Right lobe of liver (tissue), 4 donors: ENCODE data around the gene C1orf115.

Experiments used
- POLR2A ChIP-seq: fragments of 450-650 bp; IDR thresholded peaks from one replicate; pipeline ENCODE4 v1.6.1; 2017; ENCODE audit warnings: antibody characterized with exemption, mild to moderate bottlenecking
- TF ChIP-seq, protein P1 (sequence below), 4 donors: fragments of 200-600 bp in 3 of 4; fragments of 450-650 bp in 1 of 4; IDR thresholded peaks; one replicate each; pipeline versions ENCODE4 v1.5.1 to v1.8.0; 2016 to 2022; ENCODE audit warnings: antibody characterized with exemption in 4 of 4, mild to moderate bottlenecking in 2 of 4
- donor health status: DM: no; HTN: no; CAD: no.
- donor health status: DM: no; HTN: no; CAD: no.
- donor health status: DM: no; HTN: yes; CAD: no.

DNA sequence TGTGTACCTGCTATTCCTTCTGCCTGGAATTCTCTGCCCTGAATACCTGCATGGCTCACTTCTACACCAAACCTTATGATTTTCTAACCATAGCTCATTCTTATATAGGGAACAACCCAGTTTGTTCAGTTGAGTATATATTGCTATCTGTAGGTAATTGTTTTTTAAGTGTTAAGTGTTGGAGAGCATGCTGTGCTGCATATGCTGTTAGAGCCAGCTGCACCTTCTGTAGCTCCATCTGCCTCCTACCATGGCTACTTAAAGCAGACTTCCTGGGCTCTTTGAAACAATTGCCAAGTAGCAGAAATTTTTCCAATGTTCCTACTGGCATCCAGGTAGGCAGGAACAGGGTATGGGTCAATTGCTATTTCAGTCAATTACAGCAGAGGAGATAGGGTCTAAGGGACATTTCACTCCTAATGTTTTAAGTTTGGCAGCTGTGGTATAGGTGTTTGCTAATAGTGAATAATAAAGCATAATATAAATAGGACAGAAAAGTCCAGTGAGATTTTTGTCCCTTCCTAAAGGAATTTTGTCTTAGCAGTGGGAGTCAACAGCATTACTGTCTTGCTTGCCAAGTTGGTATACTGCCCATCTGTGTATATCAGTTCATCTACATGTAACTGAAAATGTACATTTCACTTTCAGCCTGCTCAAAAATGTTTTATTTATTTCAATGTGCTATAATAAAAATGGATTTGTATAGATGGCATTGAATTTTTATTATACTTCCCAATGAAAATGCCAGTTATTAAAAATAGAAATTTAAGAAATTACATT is 34.0 kb upstream of the C1orf115 start:
- TF ChIP-seq, protein P1, sequence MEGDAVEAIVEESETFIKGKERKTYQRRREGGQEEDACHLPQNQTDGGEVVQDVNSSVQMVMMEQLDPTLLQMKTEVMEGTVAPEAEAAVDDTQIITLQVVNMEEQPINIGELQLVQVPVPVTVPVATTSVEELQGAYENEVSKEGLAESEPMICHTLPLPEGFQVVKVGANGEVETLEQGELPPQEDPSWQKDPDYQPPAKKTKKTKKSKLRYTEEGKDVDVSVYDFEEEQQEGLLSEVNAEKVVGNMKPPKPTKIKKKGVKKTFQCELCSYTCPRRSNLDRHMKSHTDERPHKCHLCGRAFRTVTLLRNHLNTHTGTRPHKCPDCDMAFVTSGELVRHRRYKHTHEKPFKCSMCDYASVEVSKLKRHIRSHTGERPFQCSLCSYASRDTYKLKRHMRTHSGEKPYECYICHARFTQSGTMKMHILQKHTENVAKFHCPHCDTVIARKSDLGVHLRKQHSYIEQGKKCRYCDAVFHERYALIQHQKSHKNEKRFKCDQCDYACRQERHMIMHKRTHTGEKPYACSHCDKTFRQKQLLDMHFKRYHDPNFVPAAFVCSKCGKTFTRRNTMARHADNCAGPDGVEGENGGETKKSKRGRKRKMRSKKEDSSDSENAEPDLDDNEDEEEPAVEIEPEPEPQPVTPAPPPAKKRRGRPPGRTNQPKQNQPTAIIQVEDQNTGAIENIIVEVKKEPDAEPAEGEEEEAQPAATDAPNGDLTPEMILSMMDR (IDR thresholded peaks at IDR 0.05): no peak
- TF ChIP-seq POLR2A: no peak
